ENCODE results near the gene RTKN2.
"Not testable (repeated sequence)": the region's sequence is repeated elsewhere in the genome, so short reads cannot be mapped to it uniquely, and the experiment has no call there.

RTKN2 gene

DNA sequence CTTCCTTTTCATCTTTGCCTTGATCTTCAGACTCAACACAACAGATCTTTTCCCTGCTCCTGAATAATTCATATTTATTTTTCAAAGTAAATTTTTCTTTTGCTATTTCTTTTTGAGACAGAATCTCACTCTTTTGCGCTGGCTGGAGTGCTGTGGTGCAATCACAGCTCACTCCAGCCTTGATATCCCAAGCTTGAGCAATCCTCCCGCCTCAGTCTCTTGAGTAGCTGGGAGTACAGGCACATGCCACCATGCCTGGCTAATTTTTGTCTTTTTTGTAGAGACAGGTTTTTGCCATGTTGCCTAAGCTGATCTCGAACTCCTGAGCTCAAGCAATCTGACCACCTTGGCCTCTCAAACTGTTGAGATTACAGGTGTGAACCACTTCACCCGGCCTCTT lies 9.2 kb downstream of the RTKN2 start:
- no peak for DNase-seq

DNA sequence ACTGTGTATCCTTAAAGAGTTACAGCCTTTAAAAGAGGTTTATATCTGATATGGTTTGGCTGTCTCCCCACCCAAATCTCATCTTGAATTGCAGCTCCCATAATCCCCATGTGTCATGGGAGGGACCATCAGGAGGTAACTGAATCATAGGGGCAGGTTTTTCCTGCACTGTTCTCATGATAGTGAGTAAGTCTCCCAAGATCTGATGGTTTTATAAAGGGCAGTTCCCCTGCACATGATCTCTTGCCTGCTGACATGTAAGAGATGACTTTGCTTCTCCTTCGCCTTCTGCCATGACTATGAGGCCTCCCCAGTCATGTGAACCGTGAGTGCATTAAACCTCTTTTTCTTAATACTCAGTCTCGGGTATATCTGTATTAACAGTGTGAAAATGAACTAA lies 9.7 kb downstream of the RTKN2 start:
- DNase-seq, result no peak

DNA sequence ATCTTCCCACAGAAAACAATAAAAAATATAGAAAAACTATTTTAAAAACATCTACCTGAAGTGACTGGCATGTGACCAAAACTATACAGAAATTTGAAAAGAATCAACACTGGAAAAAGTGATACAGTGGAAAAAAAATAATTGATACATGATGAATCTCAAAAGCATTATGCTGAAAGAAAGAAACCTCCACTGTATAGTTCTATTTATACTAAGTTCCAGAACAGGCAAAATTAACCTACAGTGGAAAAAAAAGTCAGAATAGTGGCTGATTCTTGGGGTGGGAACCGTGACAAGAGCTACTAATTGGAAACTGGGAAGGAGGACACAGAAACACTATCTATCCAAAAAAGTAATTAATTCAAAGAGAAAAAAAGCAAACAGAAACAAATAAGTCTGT lies 14.9 kb downstream of the RTKN2 start:
- DNase-seq, result no peak

DNA sequence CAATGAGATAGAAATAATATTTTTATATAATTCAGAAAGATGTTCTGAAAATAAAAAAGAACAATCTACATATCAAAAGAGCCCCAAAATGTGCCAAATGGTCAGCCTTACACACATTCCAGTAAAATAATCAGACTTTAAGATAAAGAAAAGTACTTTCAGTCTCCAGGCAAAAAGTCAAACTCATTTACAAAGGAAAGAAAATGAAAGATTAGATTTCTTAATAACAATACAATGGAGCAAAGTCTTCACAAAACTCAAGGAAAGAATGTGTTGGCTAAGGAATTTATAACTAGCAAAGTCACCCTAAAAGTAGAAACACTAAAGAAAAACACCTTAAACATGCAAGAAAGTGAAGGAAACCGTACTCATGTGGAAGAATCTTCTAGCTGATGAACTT lies 16.6 kb downstream of the RTKN2 start:
- no peak for DNase-seq

DNA sequence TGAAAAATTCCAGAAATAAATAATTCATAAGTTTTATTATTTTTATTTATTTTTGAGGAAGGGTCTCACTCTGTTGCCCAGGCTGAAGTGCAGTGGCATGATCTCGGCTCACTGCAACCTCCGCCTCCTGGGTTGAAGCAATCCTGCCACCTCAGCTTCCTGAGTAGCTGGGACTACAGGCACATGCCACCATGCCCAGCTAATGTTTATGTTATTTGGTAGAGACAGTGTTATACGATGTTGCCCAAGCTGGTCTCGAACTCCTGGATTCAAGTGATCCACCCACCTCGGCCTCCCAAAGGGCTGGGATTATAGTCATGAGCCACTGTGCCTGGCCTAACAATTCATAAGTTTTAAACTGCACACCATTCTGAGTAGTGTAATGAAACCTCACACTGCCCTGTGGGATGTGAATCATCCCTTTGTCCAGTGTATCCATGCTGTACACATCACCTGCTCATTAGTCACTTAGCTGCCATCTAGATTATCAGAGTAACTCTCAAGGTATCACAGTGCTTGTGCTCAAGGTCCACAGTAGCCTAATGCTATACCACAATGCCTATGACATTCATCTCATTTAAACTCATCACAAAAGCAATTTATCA lies 17.9 kb downstream of the RTKN2 start:
- no peak for DNase-seq

DNA sequence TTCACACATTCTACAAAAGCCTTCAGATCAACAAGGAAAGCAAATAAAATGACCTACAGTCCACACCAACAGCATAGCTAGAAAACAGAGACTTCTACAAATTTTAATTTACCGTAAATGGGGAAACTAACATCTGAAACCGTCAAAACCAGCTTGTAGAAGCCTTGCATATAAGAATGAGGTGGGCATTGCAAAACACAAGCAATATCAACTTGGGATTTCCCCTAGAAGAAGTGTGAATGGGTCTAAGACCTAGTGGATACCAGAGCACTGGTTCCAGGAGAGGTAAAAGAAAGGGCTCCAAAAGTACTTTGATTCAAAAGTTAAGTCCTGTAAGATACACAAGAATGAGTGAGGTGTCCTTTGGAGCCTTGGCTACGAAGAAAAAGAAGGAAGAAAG lies 18.7 kb downstream of the RTKN2 start:
- no peak for DNase-seq

DNA sequence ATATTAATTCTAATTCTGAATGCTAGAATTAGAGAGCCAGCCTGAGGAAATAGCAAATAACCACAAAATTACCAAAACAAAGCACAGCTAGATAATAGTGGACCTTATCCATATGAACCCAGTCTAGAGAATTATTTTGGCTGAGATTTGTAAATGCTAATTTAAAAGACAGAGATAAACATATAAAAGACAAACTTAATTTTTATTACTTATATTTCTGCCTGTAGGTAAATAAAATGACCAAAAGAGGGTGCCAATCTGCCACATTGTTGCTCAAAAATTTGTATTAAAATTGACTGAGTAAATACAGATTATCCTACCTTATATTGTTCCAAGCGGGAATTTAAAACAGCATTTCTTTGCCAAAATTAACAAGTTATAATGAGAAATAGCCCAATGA lies 20.2 kb downstream of the RTKN2 start:
- no peak for DNase-seq

DNA sequence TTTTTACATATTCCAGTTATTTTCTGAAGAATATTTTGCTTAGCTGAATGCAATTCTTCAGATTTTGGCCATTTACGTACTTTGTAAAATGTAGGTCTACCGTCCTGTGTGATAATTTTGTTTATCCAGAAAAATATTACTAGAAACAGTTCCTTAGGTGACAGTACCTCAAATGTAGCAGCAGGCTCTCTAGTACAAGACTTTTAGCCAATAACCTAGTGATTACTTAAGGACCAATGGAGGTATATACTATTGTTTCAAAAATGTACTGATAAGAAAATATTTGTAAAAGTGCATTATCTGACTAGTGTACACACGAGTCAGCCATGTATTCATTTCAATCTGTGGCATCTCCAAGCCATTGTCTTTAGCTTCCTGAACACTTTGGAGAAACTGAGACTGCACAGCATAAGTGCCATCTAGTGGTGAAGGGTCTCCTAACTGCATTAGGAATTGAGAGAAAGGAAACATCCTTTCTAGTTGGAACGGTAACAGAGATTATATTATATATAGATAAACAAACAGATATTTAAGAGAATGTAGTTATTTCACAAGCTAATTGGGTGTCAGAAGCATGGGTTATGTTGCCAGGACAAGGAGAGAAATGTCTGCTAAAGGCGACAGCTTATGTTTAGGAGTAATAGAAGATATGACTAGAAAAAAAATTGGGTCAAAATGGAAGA lies 23.7 kb downstream of the RTKN2 start:
- DNase-seq, result peak in 1 of 2 experiments; percentile 53

DNA sequence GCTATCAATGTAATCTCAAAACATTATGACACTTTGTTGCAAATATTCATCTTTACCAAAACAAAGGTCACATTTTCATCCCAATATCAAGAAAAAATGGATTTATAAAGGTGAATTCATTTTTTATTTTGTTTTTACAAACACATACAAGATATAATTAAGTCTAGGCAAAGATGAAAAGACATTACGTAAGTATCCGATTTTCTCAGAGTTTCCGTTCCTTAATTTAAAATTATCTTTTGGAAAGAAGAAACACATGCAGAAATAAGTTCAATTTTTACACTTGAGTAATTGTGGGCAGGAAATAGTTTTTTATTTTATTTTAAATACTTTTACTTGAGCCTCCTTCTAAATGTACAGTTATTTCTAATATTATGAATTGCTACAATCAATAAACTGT lies 24.6 kb downstream of the RTKN2 start:
- DNase-seq, result no peak

DNA sequence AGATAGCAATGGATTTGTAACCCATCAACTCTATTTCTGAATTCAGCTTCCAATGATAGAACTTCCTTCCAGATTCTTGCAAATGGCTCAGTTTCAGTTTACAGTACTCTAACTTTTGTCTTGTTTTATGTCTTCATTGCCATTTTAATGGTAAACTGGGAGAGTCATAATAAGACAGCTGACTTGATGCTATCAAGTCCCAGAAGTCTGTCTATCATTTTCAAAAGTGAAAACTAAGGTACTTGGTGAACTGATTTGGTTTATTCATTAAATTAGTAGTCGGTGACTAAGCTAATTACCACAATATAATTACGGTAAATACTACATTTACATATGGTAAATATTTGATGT lies 25.0 kb downstream of the RTKN2 start:
- DNase-seq, result no peak

DNA sequence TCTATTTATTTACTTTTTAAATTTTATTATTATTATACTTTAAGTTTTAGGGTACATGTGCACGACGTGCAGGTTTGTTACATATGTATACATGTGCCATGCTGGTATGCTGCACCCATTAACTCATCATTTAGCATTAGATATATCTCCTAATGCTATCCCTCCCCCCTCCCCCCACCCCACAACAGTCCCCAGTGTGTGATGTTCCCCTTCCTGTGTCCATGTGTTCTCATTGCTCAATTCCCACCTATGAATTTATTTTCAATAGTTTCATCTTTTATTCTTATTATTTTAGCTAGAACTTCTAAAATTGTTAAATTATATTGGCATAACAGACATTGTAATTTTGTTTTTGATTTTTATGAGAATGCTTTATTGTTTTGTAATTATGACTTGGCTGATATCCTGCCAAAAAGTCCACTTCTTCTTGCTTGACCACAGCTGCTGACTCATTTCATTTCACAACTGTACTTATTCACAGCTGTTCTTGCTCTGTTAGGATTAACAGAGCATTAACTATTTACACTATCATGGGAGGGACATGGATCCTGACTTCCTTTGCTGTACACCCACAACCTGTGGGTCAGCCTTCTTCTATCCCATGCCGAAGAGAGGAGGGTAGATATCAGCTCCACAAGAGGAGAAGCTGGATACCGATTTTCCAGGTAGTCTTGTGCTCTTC lies 25.5 kb downstream of the RTKN2 start:
- DNase-seq, result not testable (repeated sequence)

DNA sequence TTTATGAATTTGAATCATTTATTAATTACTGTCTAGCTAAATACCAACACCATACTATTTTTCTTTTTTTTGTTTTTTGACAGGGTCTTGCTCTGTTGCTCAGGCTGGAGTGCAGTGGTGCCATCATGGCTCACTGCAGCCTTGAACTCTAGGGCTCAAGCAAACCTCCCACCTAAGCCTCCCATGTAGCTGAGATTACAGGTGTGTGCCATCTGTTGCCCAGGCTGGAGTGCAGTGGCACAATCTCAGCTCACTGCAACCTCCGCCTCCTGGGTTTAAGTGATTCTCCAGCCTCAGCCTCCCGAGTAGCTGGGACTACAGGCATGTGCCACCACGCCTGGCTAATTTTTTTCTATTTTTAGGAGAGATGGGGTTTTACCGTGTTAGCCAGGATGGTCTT lies 27.1 kb downstream of the RTKN2 start:
- not testable (repeated sequence) for DNase-seq

DNA sequence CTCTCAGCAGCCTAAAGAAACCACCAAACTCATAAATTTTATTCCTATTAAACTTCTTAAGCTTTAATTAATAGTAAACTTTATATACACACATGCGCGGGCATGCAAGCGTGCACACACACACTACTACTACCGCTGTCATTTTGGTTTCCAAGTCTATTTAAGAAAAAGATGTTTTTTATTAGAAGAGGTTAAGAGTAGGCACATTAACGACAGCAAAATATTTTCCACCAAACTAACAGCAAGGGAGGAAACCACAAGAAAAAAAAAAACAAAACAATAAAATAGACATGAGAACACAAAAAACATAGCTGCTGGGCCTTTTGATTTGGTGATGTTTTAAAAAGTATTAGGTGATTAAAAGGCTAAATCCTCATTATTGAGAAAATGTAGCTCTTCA lies 28.6 kb downstream of the RTKN2 start:
- DNase-seq, result no peak

DNA sequence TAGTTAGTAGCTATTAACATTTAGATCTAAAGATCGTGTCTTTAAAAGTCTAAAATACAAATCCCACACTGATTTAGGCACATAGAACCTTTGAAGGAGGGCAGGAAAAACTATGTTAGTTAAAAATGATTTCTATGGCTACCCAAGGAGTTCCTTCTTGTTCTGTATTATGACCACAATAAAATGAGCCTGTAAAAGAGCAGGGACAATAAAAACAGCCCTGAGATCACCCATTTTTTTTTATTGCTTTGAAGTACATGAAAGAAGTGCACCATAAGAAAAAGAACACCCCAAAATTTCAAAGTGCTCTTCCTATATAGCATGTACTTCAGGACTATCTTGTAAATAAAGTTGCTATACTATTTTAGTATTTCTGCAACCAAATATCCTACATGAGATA lies 29.8 kb downstream of the RTKN2 start:
- no peak for DNase-seq

DNA sequence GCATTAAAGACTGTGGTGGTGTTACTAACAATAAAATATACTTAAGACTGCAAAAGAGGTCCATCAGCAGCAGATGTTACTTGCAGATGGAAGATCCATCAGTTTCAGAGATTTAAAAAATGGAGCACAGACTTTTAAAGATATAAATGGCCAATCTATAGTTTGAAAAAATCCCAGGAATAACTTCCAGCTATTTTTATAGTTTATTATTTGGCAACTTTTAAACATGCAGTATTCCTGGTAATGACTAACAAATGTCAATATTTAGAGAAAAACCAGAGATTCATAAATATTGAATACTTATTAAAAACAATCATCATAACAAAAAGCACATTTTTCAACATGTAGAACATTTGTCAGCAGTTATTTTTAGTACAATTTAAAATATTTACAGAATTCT lies 30.7 kb downstream of the RTKN2 start:
- DNase-seq, result no peak

DNA sequence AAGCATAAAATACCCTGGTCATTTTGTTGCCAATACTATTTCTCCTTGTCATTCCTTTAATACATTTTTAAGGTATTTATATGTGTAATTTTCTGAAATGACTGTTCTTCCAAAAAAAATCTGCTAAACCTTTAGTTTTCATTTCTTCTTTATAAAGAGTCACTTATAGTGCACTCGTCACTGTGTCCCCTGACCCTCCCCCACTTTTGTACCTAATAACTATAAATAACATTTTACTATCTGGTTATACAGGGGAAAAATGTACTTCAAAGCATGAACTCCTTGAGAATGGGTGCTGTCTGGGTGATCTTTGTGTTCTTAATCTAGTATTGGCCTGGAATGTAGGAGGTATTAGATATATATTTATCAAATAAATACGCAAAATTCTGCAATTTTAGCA lies 31.1 kb downstream of the RTKN2 start:
- no peak for DNase-seq

DNA sequence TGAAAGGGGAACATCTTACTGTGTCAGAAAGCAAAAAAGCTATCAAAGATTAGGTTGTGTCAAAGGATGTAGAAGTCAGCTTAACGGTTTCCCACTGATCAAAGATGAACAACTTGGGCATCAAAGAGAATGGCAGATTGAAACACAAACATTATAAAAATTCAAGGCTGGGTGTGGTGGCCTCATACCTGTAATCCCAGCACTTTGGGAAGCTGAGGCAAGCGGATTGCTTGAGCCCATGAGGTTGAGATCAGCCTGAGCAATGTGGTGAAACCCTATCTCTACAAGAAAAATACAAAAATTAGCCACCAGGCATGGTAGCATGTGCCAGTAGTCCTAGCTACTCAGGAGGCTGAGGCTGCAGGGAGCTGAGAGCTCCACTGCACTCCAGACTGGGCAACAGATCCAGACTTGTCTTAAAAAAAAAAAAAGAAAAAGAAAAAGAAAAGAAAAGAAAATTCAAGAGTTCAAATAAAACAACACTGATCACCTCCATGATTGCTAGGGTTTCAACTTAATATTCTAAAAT lies 34.5 kb downstream of the RTKN2 start:
- no peak for DNase-seq

DNA sequence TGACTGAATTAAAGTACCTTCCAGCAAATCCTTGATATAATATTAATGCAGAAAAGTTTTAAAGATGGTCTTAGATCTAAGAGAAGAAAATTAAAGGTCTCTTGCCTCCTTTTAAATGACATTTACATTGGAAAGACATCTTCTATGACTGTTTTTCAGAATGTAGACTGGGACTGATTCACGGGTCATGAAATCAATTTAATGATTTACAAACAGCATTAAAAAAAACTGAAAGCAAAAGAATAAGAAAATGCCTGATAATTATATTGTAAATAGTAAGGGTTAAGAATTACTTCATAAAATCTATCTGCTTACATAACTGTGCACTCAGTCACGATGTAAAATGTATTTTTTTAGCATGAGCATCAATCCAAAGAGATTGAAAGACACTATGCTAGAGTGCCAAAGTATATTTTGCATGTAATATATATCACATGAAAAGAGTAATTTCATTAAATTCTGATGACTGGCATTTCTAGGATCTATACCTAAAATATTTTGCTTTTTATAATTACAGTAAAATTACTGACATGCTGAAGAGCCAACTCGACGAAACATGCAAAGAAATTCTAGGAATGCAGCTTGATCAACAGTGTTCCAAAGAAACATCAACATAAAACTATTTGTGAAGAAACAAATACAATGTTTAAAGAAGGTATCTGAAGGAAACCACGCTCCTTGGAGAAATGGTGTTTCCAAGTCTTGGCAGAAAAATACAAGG lies 35.1 kb downstream of the RTKN2 start:
- no peak for DNase-seq

DNA sequence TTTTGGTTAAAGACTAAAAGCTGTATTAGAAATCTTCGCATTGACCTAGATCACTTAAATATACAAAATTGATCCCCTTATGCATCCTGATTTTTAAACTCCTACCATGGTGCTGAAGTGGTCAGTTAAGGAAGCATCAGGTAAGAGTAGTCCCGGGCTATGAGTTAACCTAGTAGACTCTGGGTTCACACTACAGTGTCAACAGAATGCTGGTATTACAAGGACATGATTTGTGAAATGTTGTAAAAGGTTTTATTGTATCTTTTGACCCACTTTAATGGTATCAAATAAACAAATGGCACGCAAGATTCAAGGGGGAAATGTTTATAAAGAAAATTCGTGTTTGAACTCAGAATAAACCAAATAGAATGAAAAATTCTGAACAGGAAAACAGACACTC lies 36.8 kb downstream of the RTKN2 start:
- DNase-seq, result no peak

DNA sequence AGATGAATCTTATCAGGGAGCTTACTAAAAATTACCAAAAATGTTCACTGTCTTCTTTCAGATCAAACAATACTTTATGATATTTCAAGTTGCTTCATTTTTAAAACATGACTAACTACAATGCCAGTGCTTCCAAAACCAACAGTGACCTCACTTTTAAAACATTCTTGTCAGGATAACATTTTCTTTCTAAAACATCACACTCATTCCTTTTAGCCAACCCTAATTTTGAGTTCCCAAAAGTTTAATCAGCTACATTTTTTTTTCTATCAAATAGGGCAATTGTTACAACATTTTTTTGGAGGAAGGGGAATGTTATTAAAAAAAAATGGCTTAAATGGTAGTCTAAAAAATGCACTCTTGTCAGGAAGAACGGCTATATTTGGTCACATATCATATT lies 37.3 kb downstream of the RTKN2 start:
- no peak for DNase-seq

DNA sequence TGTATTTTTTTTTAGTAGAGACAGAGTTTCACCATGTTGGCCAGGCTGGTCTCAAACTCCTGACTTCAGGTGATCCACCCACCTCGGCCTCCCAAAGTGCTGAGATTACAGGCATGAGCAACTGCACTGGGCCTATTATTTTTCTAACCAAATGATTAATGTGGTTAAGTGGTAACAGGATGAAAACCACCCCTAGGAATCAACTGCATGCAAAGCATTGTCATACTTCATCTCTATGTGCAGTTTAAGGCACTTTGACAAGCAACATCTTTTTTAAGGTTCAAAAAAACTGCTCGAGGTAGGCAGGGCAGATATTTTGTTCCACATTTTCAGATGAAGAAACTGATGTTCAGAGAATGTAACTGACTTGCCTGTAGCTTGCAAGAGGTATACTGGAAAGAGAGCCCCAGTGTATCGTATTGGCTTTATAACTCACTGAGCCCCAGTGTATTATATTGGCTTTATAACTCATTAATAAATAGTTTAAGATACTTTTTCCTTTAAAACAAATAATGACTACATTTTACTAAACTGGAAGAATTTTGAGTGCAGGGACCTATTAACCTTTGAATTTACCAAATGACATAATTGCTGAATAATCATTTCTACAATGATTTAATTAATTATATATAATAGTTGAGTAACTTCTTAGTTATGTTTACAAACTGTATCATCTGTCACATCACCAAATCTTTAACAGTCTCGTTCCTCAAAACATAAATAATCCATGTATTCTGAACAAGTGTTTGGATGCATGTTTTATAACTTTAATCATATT lies 38.1 kb downstream of the RTKN2 start:
- no peak for DNase-seq

DNA sequence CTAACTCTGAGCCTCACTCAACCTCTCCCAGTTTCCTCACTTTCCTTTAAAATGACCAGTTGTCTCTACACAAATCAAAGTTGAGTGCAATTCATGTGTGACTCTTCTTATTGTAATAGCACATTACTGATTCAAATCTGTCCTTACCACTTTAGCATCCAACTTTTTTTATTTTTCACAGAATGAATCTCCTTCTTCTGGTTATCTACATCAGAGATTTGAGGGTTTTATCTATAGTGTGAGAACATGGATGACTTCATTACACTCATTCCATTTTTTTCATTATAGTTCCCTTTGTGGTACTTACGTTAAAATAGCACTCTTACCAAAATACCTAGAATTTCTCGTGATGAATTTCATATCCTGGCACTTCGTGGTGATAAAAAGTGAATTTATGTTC lies 43.3 kb downstream of the RTKN2 start:
- DNase-seq, result no peak

DNA sequence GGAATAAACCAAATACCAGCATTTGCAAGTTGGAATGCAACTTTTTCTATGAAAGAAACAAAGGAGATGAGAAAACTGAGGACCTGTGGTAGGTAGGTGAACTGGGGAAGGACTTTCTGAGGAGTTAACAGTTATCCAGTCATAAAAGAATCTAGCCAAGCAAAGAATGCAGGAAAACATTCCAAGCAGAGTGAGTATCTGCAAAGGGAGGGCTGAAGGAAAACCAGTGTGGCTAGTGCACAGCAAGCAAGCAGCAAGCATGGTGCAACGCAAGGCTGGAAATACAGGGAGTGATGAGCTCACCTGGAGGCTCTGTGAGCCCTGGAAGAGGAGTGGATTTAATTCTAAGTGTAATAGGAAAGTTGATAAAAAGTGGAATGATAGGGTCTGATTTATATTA lies 44.0 kb downstream of the RTKN2 start:
- DNase-seq, result no peak

Data from stimulated activated CD4-positive, alpha-beta T cell treated with anti-CD3 and anti-CD28 coated beads, Interleukin-4, amount 100 ng/mL, for 4 hours (primary cell).